ENCODE data around the gene FNIP2.

Gene FNIP2

DNA sequence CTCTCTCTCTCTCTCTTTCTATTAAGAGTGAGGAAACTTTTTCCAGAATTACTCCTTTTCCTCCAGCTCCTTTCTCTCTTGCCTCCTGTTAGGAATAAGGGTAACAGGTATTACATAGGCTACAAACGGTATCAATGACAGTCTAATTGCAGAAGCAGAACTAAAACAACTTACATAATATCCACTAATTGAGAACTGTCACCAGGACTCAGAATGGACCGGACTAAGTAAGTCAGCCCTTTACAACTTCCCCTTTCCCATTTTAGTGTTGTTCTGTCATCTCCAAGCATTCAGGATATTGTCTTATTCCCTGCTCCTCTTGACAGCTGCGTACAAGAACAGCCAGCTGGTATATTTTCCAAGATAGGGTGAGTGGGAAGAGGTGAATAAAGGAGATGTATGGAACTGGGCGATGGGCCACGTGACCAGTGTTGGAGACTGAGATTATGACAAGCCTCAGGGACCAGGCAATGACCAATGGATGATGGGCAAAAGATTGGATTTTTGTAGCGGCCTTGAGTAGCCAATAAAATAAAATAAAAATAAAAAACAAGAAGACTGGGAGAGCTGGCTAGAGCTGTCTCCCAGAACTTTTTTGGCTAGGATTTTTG lies 2.3 kb upstream of the FNIP2 start:
- peaks cover 7% of the 10 kb centered on the region; the same call in 1 of the 2 replicates for H3K4me1 ChIP-seq (ENCODE audit: control insufficient read depth, insufficient read depth, low read length)
- ChIA-PET POLR2A (interaction anchor here (0.6 kb wide), 1 partner anchor 43 kb away, joined by 3 read pairs; no protein-coding TSS in a partner anchor), CTCF (no interaction called here)
- H3K36me3 ChIP-seq (ENCODE audit: control insufficient read depth in 2 of 2, insufficient read depth in 1 of 2, low read length in 2 of 2) = no peaks in the 10 kb centered on the region
- no peaks in the 10 kb centered on the region for H3K9me3 ChIP-seq (ENCODE audit: control insufficient read depth, insufficient read depth, low read depth, low read length)
- H3K4me3 ChIP-seq (ENCODE audit: low read depth, low read length) = no peak overlapping the region
- H3K27ac ChIP-seq (ENCODE audit: extremely low read depth, low read depth, low read length) = no peak overlapping the region
- TF ChIP-seq, protein P1, sequence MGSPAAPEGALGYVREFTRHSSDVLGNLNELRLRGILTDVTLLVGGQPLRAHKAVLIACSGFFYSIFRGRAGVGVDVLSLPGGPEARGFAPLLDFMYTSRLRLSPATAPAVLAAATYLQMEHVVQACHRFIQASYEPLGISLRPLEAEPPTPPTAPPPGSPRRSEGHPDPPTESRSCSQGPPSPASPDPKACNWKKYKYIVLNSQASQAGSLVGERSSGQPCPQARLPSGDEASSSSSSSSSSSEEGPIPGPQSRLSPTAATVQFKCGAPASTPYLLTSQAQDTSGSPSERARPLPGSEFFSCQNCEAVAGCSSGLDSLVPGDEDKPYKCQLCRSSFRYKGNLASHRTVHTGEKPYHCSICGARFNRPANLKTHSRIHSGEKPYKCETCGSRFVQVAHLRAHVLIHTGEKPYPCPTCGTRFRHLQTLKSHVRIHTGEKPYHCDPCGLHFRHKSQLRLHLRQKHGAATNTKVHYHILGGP (tag by site-specific recombination; IDR thresholded peaks at IDR 0.05) = no peak
- no peak for TF ChIP-seq ZNF2 (tag by site-specific recombination; IDR thresholded peaks at IDR 0.05)
- TF ChIP-seq ZBTB10 (tag by site-specific recombination; IDR thresholded peaks at IDR 0.05) = no peak

DNA sequence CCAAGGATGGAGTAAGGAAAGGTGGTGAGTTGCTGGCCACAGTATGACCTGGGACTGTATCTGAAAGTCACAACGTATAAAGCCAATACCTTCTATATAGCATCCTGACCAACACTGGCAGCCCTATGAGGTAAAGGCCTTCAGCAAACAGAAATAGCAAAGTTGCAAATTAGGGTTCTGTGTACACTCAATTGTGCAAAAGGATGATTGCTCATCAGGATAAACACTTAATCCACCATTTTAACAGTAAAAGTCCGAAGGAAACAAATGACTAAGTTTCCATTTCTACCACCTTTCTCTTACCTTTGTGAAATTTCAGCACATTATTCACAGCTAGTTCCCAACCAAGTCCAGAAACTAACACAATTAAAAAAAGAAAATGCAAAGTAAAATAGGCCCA lies 1.4 kb upstream of the FNIP2 start:
- TF ChIP-seq PRDM1 (tag by site-specific recombination; IDR thresholded peaks at IDR 0.05) = 0 out of 2 replicates have a peak, but pooled peaks have one; percentile 19
- no peak for TF ChIP-seq ZFP37 (tag by site-specific recombination; IDR thresholded peaks at IDR 0.05)
- CTCF ChIA-PET = no interaction called here
- H3K4me3 ChIP-seq (ENCODE audit: low read depth, low read length) = no peak overlapping the region

GRCh38 chr4:158769175-158769921 lies 522 bp downstream of the FNIP2 start:
- H3K9me3 ChIP-seq (ENCODE audit: control insufficient read depth, insufficient read depth, low read depth, low read length) = no peaks in the 10 kb centered on the region
- H3K4me1 ChIP-seq (ENCODE audit: control insufficient read depth, insufficient read depth, low read length) = peaks cover 7% of the 10 kb centered on the region; the same call in 1 of the 2 replicates
- ChIA-PET CTCF (interaction anchor here (0.7 to 1.5 kb wide), 3 partner anchors 13 to 84 kb away, joined by 3 to 4 read pairs (median 3); no protein-coding TSS in a partner anchor), POLR2A (interaction anchor here (1.0 to 1.2 kb wide), 2 partner anchors 41 to 99 kb away, joined by 4 to 5 read pairs; no protein-coding TSS in a partner anchor)
- no peaks in the 10 kb centered on the region for H3K36me3 ChIP-seq (ENCODE audit: control insufficient read depth in 2 of 2, insufficient read depth in 1 of 2, low read length in 2 of 2)
- peak overlapping the region; percentile 81; the same call in 1 of the 2 replicates for H3K27ac ChIP-seq (ENCODE audit: extremely low read depth, low read depth, low read length)
- peak overlapping the region; percentile 75 for H3K4me3 ChIP-seq (ENCODE audit: low read depth, low read length)
- TF ChIP-seq ZNF660 (tag by site-specific recombination; IDR thresholded peaks at IDR 0.05) = no peak
- peak; percentile 60 for TF ChIP-seq ZNF600 (tag by site-specific recombination; IDR thresholded peaks at IDR 0.05)
- 0 out of 2 replicates have a peak, but pooled peaks have one; percentile 24 for TF ChIP-seq ZEB2 (tag by site-specific recombination; IDR thresholded peaks at IDR 0.05)
- 0 out of 2 replicates have a peak, but pooled peaks have one; percentile 13 for TF ChIP-seq SP2 (tag by site-specific recombination; IDR thresholded peaks at IDR 0.05)
- peak; percentile 12; the same call in 1 of the 2 replicates for TF ChIP-seq GLIS2 (tag by site-specific recombination; IDR thresholded peaks at IDR 0.05)
- TF ChIP-seq GLIS1 (tag by site-specific recombination; IDR thresholded peaks at IDR 0.05) = 0 out of 2 replicates have a peak, but pooled peaks have one; percentile 7
- TF ChIP-seq REST (tag by site-specific recombination; IDR thresholded peaks at IDR 0.05) = no peak
- 0 out of 2 replicates have a peak, but pooled peaks have one; percentile 31 for TF ChIP-seq PATZ1 (tag by site-specific recombination; IDR thresholded peaks at IDR 0.05)
- TF ChIP-seq CTCF (tag by site-specific recombination; IDR thresholded peaks at IDR 0.05) = 0 out of 2 replicates have a peak, but pooled peaks have one; percentile 14
- TF ChIP-seq ZNF121 (tag by site-specific recombination; IDR thresholded peaks at IDR 0.05) = no peak
- no peak for TF ChIP-seq ZNF837 (tag by site-specific recombination; IDR thresholded peaks at IDR 0.05)
- peak; percentile 61; the same call in 1 of the 2 replicates for TF ChIP-seq ZBTB20 (tag by site-specific recombination; IDR thresholded peaks at IDR 0.05)

More for the DNA sequence above, 1.4 kb upstream of the FNIP2 start:
- Histone ChIP-seq H3K36me3 (ENCODE audit: control insufficient read depth in 2 of 2, insufficient read depth in 1 of 2, low read length in 2 of 2) (no peaks in the 10 kb centered on the region), H3K4me1 (ENCODE audit: control insufficient read depth, insufficient read depth, low read length) (peaks cover 7% of the 10 kb centered on the region; the same call in 1 of the 2 replicates), H3K9me3 (ENCODE audit: control insufficient read depth, insufficient read depth, low read depth, low read length) (no peaks in the 10 kb centered on the region), H3K27ac (ENCODE audit: extremely low read depth, low read depth, low read length) (no peak overlapping the region)
- POLR2A ChIA-PET = no interaction called here
